SU-DHL-6 (cell line): Measurements from ENCODE around the gene TBC1D22A.

Source experiments
- H2AFZ ChIP-seq: fragments of 200-600 bp; sonication (generic); 2 replicates; pipeline ENCODE4 v1.6.1; 2014; ENCODE audit warnings: low read depth, mild to moderate bottlenecking, moderate library complexity, mixed read lengths, antibody characterized with exemption, low read length; ENCODE audit not compliant: severe bottlenecking
- H3F3A ChIP-seq: fragments of 200-600 bp; shearing (Covaris generic); 2 replicates; pipeline ENCODE4 v1.6.0; 2016; ENCODE audit warnings: antibody characterized with exemption, mild to moderate bottlenecking; ENCODE audit not compliant: insufficient read depth
- H3K27ac ChIP-seq: fragments of 200-600 bp; sonication (generic); 2 replicates; pipeline ENCODE4 v1.5.1; 2016; ENCODE audit warnings: low read depth, mild to moderate bottlenecking, low read length, moderate library complexity, mixed read lengths
- H3K27me3 ChIP-seq: fragments of 200-600 bp; sonication (generic), shearing (Covaris generic); 2 replicates; pipeline ENCODE4 v1.6.0; 2014; ENCODE audit warnings: mild to moderate bottlenecking, low read length
- H3K36me3 ChIP-seq: fragments of 200-600 bp; sonication (generic); 2 replicates; pipeline ENCODE4 v1.6.1; 2014; ENCODE audit warnings: mild to moderate bottlenecking, low read length, mixed read lengths
- H3K4me2 ChIP-seq: fragments of 300-600, 200-600 bp; shearing (Covaris generic), sonication (generic); 2 replicates; pipeline ENCODE4 v1.6.0; 2014; ENCODE audit warnings: low read length, low read depth, mild to moderate bottlenecking; ENCODE audit not compliant: poor library complexity, severe bottlenecking
- H3K4me3 ChIP-seq: fragments of 200-600 bp; sonication (generic); 2 replicates; pipeline ENCODE4 v1.5.1; 2014; ENCODE audit warnings: antibody characterized with exemption, low read length, mild to moderate bottlenecking, mixed read lengths; ENCODE audit not compliant: insufficient read depth, poor library complexity, severe bottlenecking
- H3K79me2 ChIP-seq: fragments of 200-600 bp; sonication (generic); 2 replicates; pipeline ENCODE4 v1.6.1; 2014; ENCODE audit warnings: mild to moderate bottlenecking, low read length, moderate library complexity; ENCODE audit not compliant: insufficient read depth
- H3K9ac ChIP-seq: fragments of 200-600 bp; sonication (generic); 2 replicates; pipeline ENCODE4 v1.7.0; 2014; ENCODE audit warnings: mild to moderate bottlenecking, low read length
- H3K9me2 ChIP-seq: fragments of 200-600 bp; sonication (generic); replicated peaks from 2 replicates; pipeline ENCODE4 v1.6.1; 2014; ENCODE audit warnings: low read length; ENCODE audit not compliant: insufficient read depth
- H3K9me3 ChIP-seq: fragments of 200-600 bp; sonication (generic); 2 replicates; pipeline ENCODE4 v1.6.1; 2014; ENCODE audit warnings: low read length, mixed read lengths; ENCODE audit not compliant: insufficient read depth
- H4K20me1 ChIP-seq: fragments of 200-600 bp; sonication (generic); 2 replicates; pipeline ENCODE4 v1.6.1; 2014; ENCODE audit warnings: low read depth, mild to moderate bottlenecking, antibody characterized with exemption, low read length, moderate library complexity, mixed read lengths
- CTCF ChIP-seq: fragments of 200-600 bp; sonication (generic); IDR thresholded peaks from one replicate; pipeline ENCODE4 v1.5.1; 2017; ENCODE audit warnings: antibody characterized with exemption, mild to moderate bottlenecking, low read length, moderate library complexity; ENCODE audit not compliant: insufficient read depth, poor library complexity, severe bottlenecking
- EZH2phosphoT487 ChIP-seq: fragments of 200-600 bp; sonication (generic), shearing (Covaris generic); conservative IDR thresholded peaks from 2 replicates; pipeline ENCODE4 v1.6.1; 2018; ENCODE audit warnings: mild to moderate bottlenecking, antibody characterized with exemption, low read length, moderate library complexity, mixed read lengths

TBC1D22A gene

DNA sequence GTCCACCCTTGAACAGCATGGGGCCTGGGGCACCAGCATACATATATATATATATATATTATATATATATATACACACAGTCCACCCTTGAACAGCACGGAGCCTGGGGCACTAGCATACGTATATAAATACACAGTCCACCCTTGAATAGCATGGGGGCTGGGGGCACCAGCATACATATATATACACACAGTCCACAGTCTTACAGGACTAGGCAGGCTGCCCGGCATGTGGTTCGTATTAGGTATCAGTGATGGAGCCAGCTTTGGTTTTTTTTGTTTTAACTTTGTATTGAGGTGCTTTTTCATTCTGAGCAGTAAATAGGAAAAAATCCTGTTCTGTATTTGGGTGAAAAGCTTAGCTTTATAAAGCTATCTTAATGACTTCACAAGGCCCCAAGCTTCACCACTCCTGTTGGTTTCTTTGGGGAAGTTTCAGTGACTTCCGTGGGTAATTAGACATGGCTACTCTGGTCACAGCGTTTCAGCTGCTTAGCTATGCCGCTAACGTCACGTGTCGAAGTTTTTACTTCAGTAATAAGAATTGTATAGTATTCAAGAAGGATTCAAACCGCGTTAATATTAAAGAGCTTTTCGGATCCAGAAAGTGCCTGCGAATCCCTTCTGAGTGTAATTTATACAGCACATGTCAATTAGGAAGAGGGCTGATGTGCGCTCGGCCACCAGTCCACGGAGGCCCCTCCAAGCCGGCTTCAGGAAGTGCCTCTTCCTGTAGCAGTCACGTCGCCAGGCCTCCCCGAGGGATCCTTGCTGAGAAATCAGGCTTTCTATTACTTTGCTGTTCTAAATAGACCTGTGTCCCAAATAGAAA, 179.7 kb downstream of the TBC1D22A start:
- Histone ChIP-seq H3K9me3 (no peaks in the 10 kb centered on the region), H2AFZ (no peak overlapping the region), H3K9me2 (no peaks in the 10 kb centered on the region), H3K36me3 (peaks cover 6% of the 10 kb centered on the region; the same call in 1 of the 2 replicates), H3K4me3 (no peak overlapping the region), H3K79me2 (no peaks in the 10 kb centered on the region; the same call in 1 of the 2 replicates), H3K9ac (no peak overlapping the region), H3K27me3 (no peaks in the 10 kb centered on the region), H3K27ac (no peak overlapping the region), H4K20me1 (no peaks in the 10 kb centered on the region), H3K4me2 (no peak overlapping the region), H3F3A (0 out of 2 replicates have a peak, but pooled peaks cover 2% of the 10 kb centered on the region)
- TF ChIP-seq EZH2phosphoT487: no peak
- TF ChIP-seq CTCF: no peak

DNA sequence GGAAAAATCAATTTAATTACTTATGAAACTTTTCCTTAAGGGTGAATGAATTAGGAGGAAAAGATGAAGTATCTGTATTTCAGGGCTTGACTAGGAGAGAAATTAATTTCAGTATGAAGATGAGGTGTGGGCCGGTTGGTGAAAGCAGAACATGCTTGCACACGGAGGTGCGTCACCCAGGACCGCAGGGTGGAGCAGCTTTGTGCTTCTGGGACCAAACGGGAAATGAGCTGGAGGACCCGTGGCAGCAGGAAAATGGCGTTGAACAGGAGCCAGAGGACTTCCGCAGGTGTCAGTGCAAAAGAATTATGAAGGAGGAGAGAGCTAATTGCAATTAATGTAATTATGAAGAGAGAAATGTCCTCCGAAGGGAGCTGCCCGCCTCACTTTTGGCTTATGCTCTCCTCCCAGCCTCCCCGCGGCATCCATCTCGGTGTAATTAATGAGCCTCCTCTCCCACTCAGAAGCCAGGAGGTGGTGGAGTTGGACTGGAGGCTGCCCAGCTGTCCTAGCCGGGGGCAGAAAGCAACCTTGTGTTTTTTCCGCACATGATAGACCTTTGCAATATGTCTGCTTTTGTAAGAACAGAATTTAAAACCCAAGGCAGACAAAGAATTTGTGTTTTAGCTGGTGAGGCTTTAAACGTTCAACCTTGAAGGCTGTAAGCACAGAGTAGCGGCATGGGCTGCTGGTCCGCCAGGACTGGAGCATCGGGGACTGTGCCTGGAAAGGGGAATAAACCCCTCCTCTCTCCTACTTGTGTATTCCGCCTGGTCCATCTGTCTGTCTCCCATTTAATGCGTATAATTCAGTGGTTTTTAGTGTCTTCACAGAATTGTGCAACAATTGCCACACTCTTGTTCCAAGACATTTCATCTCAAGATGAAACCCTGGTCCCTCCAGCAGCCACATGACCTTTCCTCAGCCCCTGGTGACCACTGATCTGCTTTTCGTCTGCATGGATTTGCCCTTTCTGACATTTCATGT, 180.6 kb downstream of the TBC1D22A start:
- H3K79me2 ChIP-seq: no peaks in the 10 kb centered on the region; the same call in 1 of the 2 replicates
- H2AFZ ChIP-seq: no peak overlapping the region
- H3K9ac ChIP-seq: no peak overlapping the region
- no peaks in the 10 kb centered on the region for H4K20me1 ChIP-seq
- no peak overlapping the region for H3K4me2 ChIP-seq
- H3K36me3 ChIP-seq: peaks cover 6% of the 10 kb centered on the region; the same call in 1 of the 2 replicates
- H3K27ac ChIP-seq: no peak overlapping the region
- TF ChIP-seq EZH2phosphoT487 (no peak), CTCF (no peak)
- H3K4me3 ChIP-seq: no peak overlapping the region
- H3K9me2 ChIP-seq: no peaks in the 10 kb centered on the region
- no peaks in the 10 kb centered on the region for H3K9me3 ChIP-seq
- no peaks in the 10 kb centered on the region for H3F3A ChIP-seq
- no peaks in the 10 kb centered on the region for H3K27me3 ChIP-seq

DNA sequence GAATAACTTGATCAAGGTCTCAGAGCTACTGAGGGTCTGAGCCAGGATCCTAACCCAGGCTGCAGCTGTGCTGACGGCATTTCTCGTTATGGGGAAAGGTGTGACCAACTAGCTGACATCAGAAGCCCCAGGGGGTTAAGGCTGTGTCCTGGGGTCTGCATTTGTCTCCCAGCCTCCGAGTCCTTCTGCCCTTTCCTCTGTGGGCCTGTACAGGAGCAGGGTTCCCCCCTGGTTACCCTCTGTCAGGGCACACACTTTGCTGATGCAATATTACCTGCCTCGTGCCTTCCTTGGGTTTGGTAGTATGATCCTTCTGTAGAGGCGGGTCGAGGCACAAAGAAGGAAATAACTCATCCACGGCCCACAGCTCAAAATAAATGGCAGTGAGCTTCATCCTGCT, 183.0 kb downstream of the TBC1D22A start:
- no peak overlapping the region for H3K4me2 ChIP-seq

More for the DNA sequence above, 183.0 kb downstream of the TBC1D22A start:
- H3K27ac ChIP-seq: no peak overlapping the region
- no peaks in the 10 kb centered on the region for H3F3A ChIP-seq
- no peak overlapping the region for H2AFZ ChIP-seq
- H3K36me3 ChIP-seq: 0 out of 2 replicates have a peak, but pooled peaks cover 3% of the 10 kb centered on the region
- no peaks in the 10 kb centered on the region for H3K9me3 ChIP-seq
- H3K4me3 ChIP-seq: no peak overlapping the region
- no peaks in the 10 kb centered on the region; the same call in 1 of the 2 replicates for H3K79me2 ChIP-seq
- H3K27me3 ChIP-seq: no peaks in the 10 kb centered on the region
- TF ChIP-seq EZH2phosphoT487: no peak
- TF ChIP-seq CTCF: no peak
- H4K20me1 ChIP-seq: no peaks in the 10 kb centered on the region
- H3K9ac ChIP-seq: no peak overlapping the region
- H3K9me2 ChIP-seq: no peaks in the 10 kb centered on the region
